Ovary (tissue), 3 donors: ENCODE measurements around the gene STARD8.

Experiments used
- EP300 ChIP-seq: sonication (generic); formaldehyde crosslinking; IDR thresholded peaks from one replicate; pipeline ENCODE4 v1.6.1; 2017; ENCODE audit warnings: antibody characterized with exemption
- POLR2A ChIP-seq: fragments of 450-650 bp; IDR thresholded peaks from one replicate; pipeline ENCODE4 v1.6.1; 2017; ENCODE audit warnings: antibody characterized with exemption, mild to moderate bottlenecking, moderate library complexity
- TF ChIP-seq, protein P1 (sequence below), 3 donors: fragments of 450-650 bp in 2 of 3; fragments of 200-600 bp in 1 of 3; IDR thresholded peaks; one replicate each; pipeline versions ENCODE4 v1.5.1 to v1.8.0; 2016 to 2022; ENCODE audit warnings: antibody characterized with exemption in 3 of 3, mild to moderate bottlenecking in 1 of 3
- donor health status: DM: no; HTN: no; CAD: no.

DNA sequence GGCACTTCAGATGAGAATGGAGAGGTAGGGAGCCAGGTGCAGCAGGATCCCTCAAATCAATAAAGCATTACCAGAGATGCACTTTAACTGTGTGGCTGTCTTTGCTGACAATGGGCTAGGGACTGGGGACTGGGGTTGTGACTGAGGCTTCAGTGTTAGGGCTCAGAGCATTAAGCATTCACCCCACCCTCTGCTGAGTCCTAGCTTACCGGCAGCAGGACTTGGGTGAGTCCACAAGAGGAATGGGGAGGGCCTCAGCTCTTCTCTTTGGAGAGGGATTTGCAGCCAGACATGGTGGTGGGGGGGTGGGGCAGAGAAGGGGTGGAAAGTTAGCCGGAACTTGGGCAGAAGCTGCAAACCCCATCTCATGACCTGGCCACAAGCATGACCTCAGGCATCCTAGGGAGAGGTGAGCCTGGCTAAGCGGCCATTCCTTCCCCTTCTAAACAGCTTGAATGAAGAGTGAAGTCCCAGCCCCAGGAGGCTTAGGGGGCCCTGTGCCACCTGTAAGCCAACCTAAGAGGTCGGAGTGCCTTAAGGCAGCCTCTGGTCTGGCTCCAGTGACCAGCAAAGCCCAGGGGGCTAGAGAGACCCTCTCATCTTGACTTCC lies 78.4 kb downstream of the STARD8 start:
- TF ChIP-seq, protein P1, sequence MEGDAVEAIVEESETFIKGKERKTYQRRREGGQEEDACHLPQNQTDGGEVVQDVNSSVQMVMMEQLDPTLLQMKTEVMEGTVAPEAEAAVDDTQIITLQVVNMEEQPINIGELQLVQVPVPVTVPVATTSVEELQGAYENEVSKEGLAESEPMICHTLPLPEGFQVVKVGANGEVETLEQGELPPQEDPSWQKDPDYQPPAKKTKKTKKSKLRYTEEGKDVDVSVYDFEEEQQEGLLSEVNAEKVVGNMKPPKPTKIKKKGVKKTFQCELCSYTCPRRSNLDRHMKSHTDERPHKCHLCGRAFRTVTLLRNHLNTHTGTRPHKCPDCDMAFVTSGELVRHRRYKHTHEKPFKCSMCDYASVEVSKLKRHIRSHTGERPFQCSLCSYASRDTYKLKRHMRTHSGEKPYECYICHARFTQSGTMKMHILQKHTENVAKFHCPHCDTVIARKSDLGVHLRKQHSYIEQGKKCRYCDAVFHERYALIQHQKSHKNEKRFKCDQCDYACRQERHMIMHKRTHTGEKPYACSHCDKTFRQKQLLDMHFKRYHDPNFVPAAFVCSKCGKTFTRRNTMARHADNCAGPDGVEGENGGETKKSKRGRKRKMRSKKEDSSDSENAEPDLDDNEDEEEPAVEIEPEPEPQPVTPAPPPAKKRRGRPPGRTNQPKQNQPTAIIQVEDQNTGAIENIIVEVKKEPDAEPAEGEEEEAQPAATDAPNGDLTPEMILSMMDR (IDR thresholded peaks at IDR 0.05) = no peak
- TF ChIP-seq POLR2A (no peak), EP300 (no peak)
